Endothelial cell of umbilical vein (primary cell): Measurements from ENCODE around the gene EVC. TPM values are rescaled to one million over a fixed set of nuclear protein-coding genes. Genes with fewer than 3 reads are reported as not detected.

Experiments
- BruUV-seq: library from RNA; stranded (reverse); fragments of 400-500 nt; replicated peaks from 2 replicates; lab custom pipeline; 2021; lab: Mats Ljungman, UMichigan
- CTCF ChIA-PET: fragments of 300-600, 350-600 bp; sonication (Branson Sonifier 250); formaldehyde crosslinking; loops from one replicate; lab custom pipeline; 2021; ENCODE audit warnings: antibody characterized with exemption, inconsistent platforms; lab: Charles Lee
- POLR2A ChIA-PET: fragments of 300-600, 350-600 bp; sonication (Branson Sonifier 250); formaldehyde crosslinking; loops from one replicate; lab custom pipeline; 2021; ENCODE audit warnings: antibody characterized with exemption, inconsistent platforms; lab: Charles Lee
- DNase-seq: peaks from one replicate; pipeline ENCODE4 v3.0.0-alpha.2; 2011; ENCODE audit warnings: low read depth, low spot score
- FAIRE-seq: peaks from 2 replicates; lab custom pipeline; 2011; peaks lifted over from hg19 to GRCh38; lab: Jason Lieb, UNC
- H2AFZ ChIP-seq: 2 replicates; pipeline ENCODE4 v1.6.0; 2012; ENCODE audit warnings: low read depth, low read length, control low read depth, inconsistent platforms
- H3K27ac ChIP-seq: 2 replicates; pipeline ENCODE4 v1.5.1; 2011; ENCODE audit warnings: low read depth, mild to moderate bottlenecking, control low read depth, low read length, moderate library complexity; ENCODE audit not compliant: insufficient read depth
- H3K27me3 ChIP-seq, 2 experiments: 2 replicates each; pipeline versions ENCODE4 v1.6.0 to v1.6.1; 2011; ENCODE audit warnings: low read length in 2 of 2, mixed read lengths in 1 of 2; ENCODE audit not compliant: control insufficient read depth in 2 of 2, insufficient read depth in 2 of 2
- H3K36me3 ChIP-seq, 2 experiments: 2 replicates in 1 of 2; 3 replicates in 1 of 2; pipeline ENCODE4 v1.5.1; 2011; ENCODE audit warnings: low read length in 2 of 2, mild to moderate bottlenecking in 1 of 2, moderate library complexity in 1 of 2; ENCODE audit not compliant: control insufficient read depth in 2 of 2, insufficient read depth in 2 of 2; ENCODE audit errors: extremely low read depth in 1 of 2
- H3K4me1 ChIP-seq: 3 replicates; pipeline ENCODE4 v1.5.1; 2011; ENCODE audit warnings: mild to moderate bottlenecking, low read length; ENCODE audit not compliant: control insufficient read depth, insufficient read depth; ENCODE audit errors: extremely low read depth
- H3K4me2 ChIP-seq: 2 replicates; pipeline ENCODE4 v1.6.1; 2011; ENCODE audit warnings: low read length, control low read depth, mixed read lengths; ENCODE audit not compliant: insufficient read depth
- H3K4me3 ChIP-seq, 3 experiments: fragments of 200-600 bp in 1 of 3; sonication (generic), shearing (Covaris generic) in 1 of 3; replicated peaks in 1 of 3; 2 replicates each; pipeline ENCODE4 v1.5.1; 2011 to 2016; ENCODE audit warnings: control low read depth in 3 of 3, low read length in 3 of 3, mild to moderate bottlenecking in 2 of 3, inconsistent platforms in 1 of 3, low read depth in 1 of 3, moderate library complexity in 1 of 3; ENCODE audit not compliant: insufficient read depth in 1 of 3
- H3K79me2 ChIP-seq: 2 replicates; pipeline ENCODE4 v1.6.0; 2012; ENCODE audit warnings: low read length, inconsistent platforms; ENCODE audit not compliant: control insufficient read depth, insufficient read depth
- H3K9ac ChIP-seq: replicated peaks from 2 replicates; pipeline ENCODE3; 2011; ENCODE audit warnings: low read length, control low read depth; ENCODE audit not compliant: insufficient read depth; ENCODE audit errors: extremely low read depth
- H3K9me1 ChIP-seq: replicated peaks from 3 replicates; pipeline ENCODE4 v1.6.0; 2011; ENCODE audit warnings: mild to moderate bottlenecking, low read length; ENCODE audit not compliant: control insufficient read depth, insufficient read depth; ENCODE audit errors: extremely low read depth
- H3K9me3 ChIP-seq: replicated peaks from 2 replicates; pipeline ENCODE4 v1.5.1; 2012; ENCODE audit warnings: low read length, inconsistent platforms; ENCODE audit not compliant: control insufficient read depth, insufficient read depth
- H4K20me1 ChIP-seq: replicated peaks from 2 replicates; pipeline ENCODE3; 2011; ENCODE audit warnings: mild to moderate bottlenecking, low read length; ENCODE audit not compliant: control insufficient read depth, insufficient read depth; ENCODE audit errors: extremely low read depth
- FOS ChIP-seq: IDR thresholded peaks from 2 replicates; pipeline ENCODE4 v1.6.1; 2011; ENCODE audit warnings: mild to moderate bottlenecking, low read length, moderate library complexity, borderline replicate concordance; ENCODE audit not compliant: insufficient read depth
- GATA2 ChIP-seq: IDR thresholded peaks from 2 replicates; pipeline ENCODE4 v1.7.0; 2011; ENCODE audit warnings: low read depth, mild to moderate bottlenecking, moderate library complexity, mixed read lengths, low read length; ENCODE audit not compliant: insufficient read length, insufficient read depth
- MYC ChIP-seq: IDR thresholded peaks from one replicate; pipeline ENCODE4 v1.6.1; 2011; ENCODE audit warnings: mild to moderate bottlenecking, low read depth, low read length
- dilution Hi-C: fragments of 300-500 bp; cut with MboI; formaldehyde crosslinking; loops from one replicate; pipeline ENCODE4 v1.15.0; 2019; ENCODE audit warnings: low sequenced_read_pairs; ENCODE audit not compliant: extremely low pct_ligation_motif_present
- intact Hi-C: fragments of 100-400 bp; cut with micrococcal nuclease; formaldehyde crosslinking; loops from one replicate; pipeline ENCODE4 v1.10.0; 2022
- polyA plus RNA-seq, 4 experiments: library from polyadenylated mRNA; depleted of rRNA in 3 of 4; stranded (reverse) in 3 of 4; unstranded in 1 of 4; fragments of >200 nt; gene quantifications; 2 replicates each; pipeline versions ENCODE4 v1.2.1 to v1.2.3, GENCODE V29; 2011 to 2012; ENCODE audit warnings: missing spikeins in 1 of 4
- total RNA-seq: library from RNA; stranded (reverse); gene quantifications from 2 replicates; pipeline ENCODE4 v1.2.3, GENCODE V29; 2021
- TF ChIP-seq, protein P1 (sequence below), 2 donors: IDR thresholded peaks; 1 replicate in 1 of 2; 2 replicates in 1 of 2; pipeline ENCODE4 v1.5.1; 2011; ENCODE audit warnings: low read length in 2 of 2, mild to moderate bottlenecking in 2 of 2, moderate library complexity in 2 of 2, control low read depth in 1 of 2, inconsistent platforms in 1 of 2, low read depth in 1 of 2; ENCODE audit not compliant: insufficient read depth in 1 of 2; ENCODE audit errors: extremely low read depth in 1 of 2

Gene EVC
- total and polyA plus RNA-seq, 2 donors (not counting 3 experiments of a cell fraction or from before 2014, with no cell fraction given), result 6.3 to 31.6 TPM

DNA sequence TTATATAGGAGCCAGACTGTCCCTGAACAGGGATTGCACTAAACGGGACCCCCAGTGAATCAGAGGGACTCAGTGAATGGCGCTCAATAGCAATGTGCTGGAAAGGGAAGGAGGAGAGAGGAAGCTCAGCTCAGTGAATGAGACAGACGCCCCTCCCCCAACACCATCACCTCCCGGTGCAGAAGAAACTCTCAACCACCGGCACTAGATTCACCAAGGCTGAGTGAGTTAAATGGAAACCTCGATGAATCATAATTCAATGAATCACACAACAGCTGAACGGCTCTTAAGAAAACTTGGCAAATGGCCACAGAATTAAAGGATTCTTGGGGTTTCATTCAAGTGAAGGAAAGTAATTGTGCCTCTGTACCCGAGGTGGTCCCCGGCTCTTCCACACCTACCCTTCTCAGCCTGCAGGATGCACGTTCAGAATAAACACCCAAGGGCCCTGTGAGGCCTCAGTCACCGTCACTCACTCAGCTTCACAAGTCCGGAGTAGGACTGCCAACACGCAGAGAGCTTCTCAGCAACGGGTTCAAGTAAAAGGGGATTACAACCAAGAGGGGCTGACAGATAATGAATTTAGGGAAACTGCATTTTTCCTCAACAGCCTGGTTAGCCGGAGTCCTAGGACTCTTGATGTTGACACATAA is 152.6 kb downstream of the EVC start:
- DNase-seq (peak; percentile 44), FAIRE-seq (no peak)
- intact Hi-C loops, result no loop called here
- Histone ChIP-seq H3K4me3 (no peak overlapping the region), H3K27ac (no peak overlapping the region), H3K9me3 (no peaks in the 10 kb centered on the region), H3K4me2 (no peak overlapping the region), H3K9me1 (no peaks in the 10 kb centered on the region), H3K4me1 (no peaks in the 10 kb centered on the region), H3K79me2 (no peaks in the 10 kb centered on the region), H3K27me3 (no peaks in the 10 kb centered on the region), H3K36me3 (no peaks in the 10 kb centered on the region), H2AFZ (no peak overlapping the region), H3K9ac (no peak overlapping the region), H4K20me1 (no peaks in the 10 kb centered on the region)
- dilution Hi-C loops, result no loop called here
- ChIA-PET CTCF (no interaction called here), POLR2A (no interaction called here)
- TF ChIP-seq, protein P1, sequence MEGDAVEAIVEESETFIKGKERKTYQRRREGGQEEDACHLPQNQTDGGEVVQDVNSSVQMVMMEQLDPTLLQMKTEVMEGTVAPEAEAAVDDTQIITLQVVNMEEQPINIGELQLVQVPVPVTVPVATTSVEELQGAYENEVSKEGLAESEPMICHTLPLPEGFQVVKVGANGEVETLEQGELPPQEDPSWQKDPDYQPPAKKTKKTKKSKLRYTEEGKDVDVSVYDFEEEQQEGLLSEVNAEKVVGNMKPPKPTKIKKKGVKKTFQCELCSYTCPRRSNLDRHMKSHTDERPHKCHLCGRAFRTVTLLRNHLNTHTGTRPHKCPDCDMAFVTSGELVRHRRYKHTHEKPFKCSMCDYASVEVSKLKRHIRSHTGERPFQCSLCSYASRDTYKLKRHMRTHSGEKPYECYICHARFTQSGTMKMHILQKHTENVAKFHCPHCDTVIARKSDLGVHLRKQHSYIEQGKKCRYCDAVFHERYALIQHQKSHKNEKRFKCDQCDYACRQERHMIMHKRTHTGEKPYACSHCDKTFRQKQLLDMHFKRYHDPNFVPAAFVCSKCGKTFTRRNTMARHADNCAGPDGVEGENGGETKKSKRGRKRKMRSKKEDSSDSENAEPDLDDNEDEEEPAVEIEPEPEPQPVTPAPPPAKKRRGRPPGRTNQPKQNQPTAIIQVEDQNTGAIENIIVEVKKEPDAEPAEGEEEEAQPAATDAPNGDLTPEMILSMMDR (IDR thresholded peaks at IDR 0.05; ENCODE audit: extremely low read depth in 1 of 2, insufficient read depth in 1 of 2, low read depth in 1 of 2, low read length in 2 of 2), result no peak
- TF ChIP-seq GATA2 (no peak), FOS (peak; percentile 88), MYC (no peak)
- no TSS peak for BruUV-seq

Other genes starting within 250 kb of the EVC start
- 5.7 and 8.8 TPM in 2 replicates for gene EVC2, start 2.6 kb upstream of the EVC start, total RNA-seq
- 1.3 and 1.7 TPM in 2 replicates for gene EVC2, start 2.6 kb upstream of the EVC start, polyA plus RNA-seq
- not detected in 2 replicates for gene CRMP1, start 181.9 kb downstream of the EVC start, total RNA-seq
- 0.06 TPM in 2 replicates for gene CRMP1, start 181.9 kb downstream of the EVC start, polyA plus RNA-seq